Mucosa of descending colon (tissue), 3 donors: Measurements from ENCODE around the gene CENPI. TPM values are rescaled to one million over a fixed set of nuclear protein-coding genes. Genes with fewer than 3 reads are reported as not detected.

Experiments used
- ATAC-seq: fragments of 200-7000 bp; cut with Tn5 transposase; one replicate; pipeline ENCODE4 v1.9.1; 2020; ENCODE audit warnings: mild to moderate bottlenecking, moderate library complexity
- DNase-seq, 3 donors: peaks; one replicate each; pipeline ENCODE4 v3.0.0-alpha.2; 2020
- H3K36me3 ChIP-seq: fragments of 200-600 bp; one replicate; pipeline ENCODE4 v1.8.0; 2021; ENCODE audit warnings: low read depth, mild to moderate bottlenecking
- H3K4me1 ChIP-seq: fragments of 200-600 bp; one replicate; pipeline ENCODE4 v1.8.0; 2021; ENCODE audit warnings: low read depth, mild to moderate bottlenecking
- H3K4me3 ChIP-seq: fragments of 200-600 bp; one replicate; pipeline ENCODE4 v1.8.0; 2021; ENCODE audit warnings: mild to moderate bottlenecking
- H3K9me3 ChIP-seq: fragments of 200-600 bp; one replicate; pipeline ENCODE4 v1.8.0; 2021; ENCODE audit warnings: mild to moderate bottlenecking
- CTCF ChIP-seq: fragments of 200-600 bp; IDR thresholded peaks from one replicate; pipeline ENCODE4 v1.8.0; 2022; ENCODE audit warnings: antibody characterized with exemption, mild to moderate bottlenecking
- intact Hi-C, 2 donors: fragments of 100-400 bp; cut with DNase I in 1 of 2; cut with micrococcal nuclease in 1 of 2; formaldehyde crosslinking; loops; one replicate each; pipeline versions ENCODE4 v1.11.0 to v1.11.1; 2022; cut with DNase I, micrococcal nuclease
- total RNA-seq, 3 donors: library from RNA; stranded (reverse); fragmentation: NEBNext Ultra II Directional in 2 of 3; extraction: Animal tissue kit (Norgen Biotek cat#: 25700) in 2 of 3; gene quantifications; one replicate each; pipeline versions ENCODE4 v1.2.1 to v1.2.4, GENCODE V29; 2021 to 2023
- donor health status: DM: no; HTN: no; CAD: no; lungs with moderate emphysema.
- donor health status: DM: no; HTN: no; CAD: no.
- donor health status: DM: no; HTN: yes; CAD: no.

The CENPI gene
- total RNA-seq, 3 donors from 2014 or later = 2.2 to 6.9 (median 2.8) TPM

GRCh38 chrX:101062176-101062575 is 35.8 kb upstream of the CENPI start:
- Histone ChIP-seq H3K9me3 (no peaks in the 10 kb centered on the region), H3K36me3 (no peaks in the 10 kb centered on the region), H3K4me1 (no peaks in the 10 kb centered on the region), H3K4me3 (no peak overlapping the region)
- ATAC-seq (no peak), DNase-seq (no peak)
- TF ChIP-seq CTCF = no peak
- intact Hi-C loops = no loop called here

- Histone ChIP-seq H3K9me3 (no peaks in the 10 kb centered on the region), H3K4me1 (no peaks in the 10 kb centered on the region), H3K36me3 (no peaks in the 10 kb centered on the region), H3K4me3 (no peak overlapping the region)
- no peak for TF ChIP-seq CTCF
- ATAC-seq = no peak
- no peak for DNase-seq
- intact Hi-C loops = no loop called here
Observed at GRCh38 chrX:101071582-101071981, 26.4 kb upstream of the CENPI start.

- Histone ChIP-seq H3K36me3 (no peaks in the 10 kb centered on the region), H3K4me3 (no peak within 1 kb of the TSS), H3K9me3 (no peaks in the 10 kb centered on the region), H3K4me1 (no peaks in the 10 kb centered on the region)
- TF ChIP-seq CTCF = no peak
- ATAC-seq = peak; percentile 79
- intact Hi-C loops = no loop called here
- peak in 2 of 3 donors; percentile 16 to 25 for DNase-seq
Observed at GRCh38 chrX:101078716-101079598, 19.0 kb upstream of the CENPI start, which contains the start of gene TMEM35A. TMEM35A (plus strand) TSS chrX:101078879; CDS start chrX:101079003, 124 bp downstream.

- no peaks in the 10 kb centered on the region for H3K36me3 ChIP-seq
- no peak for DNase-seq
- intact Hi-C loops = no loop called here
- H3K4me3 ChIP-seq = no peak overlapping the region
- ATAC-seq = peak; percentile 18
- no peaks in the 10 kb centered on the region for H3K4me1 ChIP-seq
- no peaks in the 10 kb centered on the region for H3K9me3 ChIP-seq
- TF ChIP-seq CTCF = no peak
Observed at GRCh38 chrX:101079736-101080270, 18.2 kb upstream of the CENPI start.

GRCh38 chrX:101080326-101081124 is 17.5 kb upstream of the CENPI start:
- intact Hi-C loops = no loop called here
- H3K9me3 ChIP-seq = no peaks in the 10 kb centered on the region
- H3K4me1 ChIP-seq = no peaks in the 10 kb centered on the region
- H3K4me3 ChIP-seq = no peak overlapping the region
- DNase-seq = no peak
- TF ChIP-seq CTCF = no peak
- ATAC-seq = no peak
- H3K36me3 ChIP-seq = no peaks in the 10 kb centered on the region
